CD8-positive, alpha-beta memory T cell (primary cell): ENCODE results near the gene TANC1. TPM values are rescaled to one million over a fixed set of nuclear protein-coding genes. Genes with fewer than 3 reads are reported as not detected.

Source experiments
- CTCF ChIA-PET: fragments of 350-600 bp; sonication (Branson Sonifier 250); formaldehyde crosslinking; loops from one replicate; lab custom pipeline; 2021; ENCODE audit warnings: antibody characterized with exemption; lab: Charles Lee
- POLR2A ChIA-PET: fragments of 350-600 bp; sonication (Branson Sonifier 250); formaldehyde crosslinking; loops from one replicate; lab custom pipeline; 2021; ENCODE audit warnings: antibody characterized with exemption; lab: Charles Lee
- DNase-seq, 5 donors: peaks; one replicate each; pipeline versions ENCODE4 v3.0.0 to v3.0.0-alpha.2; 2020 to 2022; ENCODE audit warnings: mixed read lengths in 1 of 5
- H3K27ac ChIP-seq: one replicate; pipeline ENCODE4 v1.7.0; 2013; ENCODE audit warnings: low read depth, mild to moderate bottlenecking, low read length, moderate library complexity
- H3K27me3 ChIP-seq: 2 replicates; pipeline ENCODE4 v1.7.0; 2013; ENCODE audit warnings: low read length, mild to moderate bottlenecking; ENCODE audit not compliant: insufficient read depth, poor library complexity, severe bottlenecking
- H3K36me3 ChIP-seq: 2 replicates; pipeline ENCODE4 v1.7.0; 2013; ENCODE audit warnings: mild to moderate bottlenecking, low read length, moderate library complexity; ENCODE audit not compliant: insufficient read depth
- H3K4me1 ChIP-seq: 2 replicates; pipeline ENCODE4 v1.7.0; 2013; ENCODE audit warnings: mild to moderate bottlenecking, low read length, moderate library complexity; ENCODE audit not compliant: insufficient read depth
- H3K4me3 ChIP-seq: 2 replicates; pipeline ENCODE4 v1.7.0; 2013; ENCODE audit warnings: mild to moderate bottlenecking, low read length
- H3K9me3 ChIP-seq: 2 replicates; pipeline ENCODE4 v1.7.0; 2013; ENCODE audit warnings: mild to moderate bottlenecking, low read length
- H3K27ac Mint-ChIP-seq, 8 donors: one replicate each; pipeline ENCODE4 v1.8.0; 2020 to 2021; ENCODE audit warnings: mixed read lengths in 8 of 8, mild to moderate bottlenecking in 6 of 8, inconsistent platforms in 3 of 8, moderate library complexity in 3 of 8
- H3K27me3 Mint-ChIP-seq, 2 donors: one replicate each; pipeline ENCODE4 v1.8.0; 2020 to 2021; ENCODE audit warnings: mixed read lengths in 2 of 2, mild to moderate bottlenecking in 1 of 2, moderate library complexity in 1 of 2
- H3K36me3 Mint-ChIP-seq, 3 donors: one replicate each; pipeline ENCODE4 v1.8.0; 2020 to 2021; ENCODE audit warnings: mixed read lengths in 3 of 3, inconsistent platforms in 1 of 3, mild to moderate bottlenecking in 1 of 3
- H3K4me1 Mint-ChIP-seq, 3 donors: one replicate each; pipeline ENCODE4 v1.8.0; 2020 to 2021; ENCODE audit warnings: mixed read lengths in 3 of 3, inconsistent platforms in 1 of 3, mild to moderate bottlenecking in 1 of 3
- H3K4me3 Mint-ChIP-seq, 7 donors: one replicate each; pipeline ENCODE4 v1.8.0; 2020 to 2021; ENCODE audit warnings: mixed read lengths in 7 of 7, mild to moderate bottlenecking in 6 of 7, moderate library complexity in 4 of 7, inconsistent platforms in 2 of 7
- H3K9me3 Mint-ChIP-seq, 5 donors: one replicate each; pipeline ENCODE4 v1.8.0; 2020 to 2022; ENCODE audit warnings: mixed read lengths in 5 of 5, mild to moderate bottlenecking in 3 of 5, moderate library complexity in 2 of 5, inconsistent platforms in 1 of 5
- polyA plus RNA-seq: library from polyadenylated mRNA; unstranded; fragments of 300-500 nt; fragmentation: Illumina TruSeq; gene quantifications from one replicate; pipeline ENCODE4 v1.2.3, GENCODE V29; 2021
- total RNA-seq, 2 experiments: library from RNA; stranded (reverse); gene quantifications; one replicate each; pipeline ENCODE4 v1.2.3, GENCODE V29; 2021

Gene TANC1
- total and polyA plus RNA-seq, 3 experiments from 2014 or later: 0.11 to 0.64 (median 0.13) TPM

DNA sequence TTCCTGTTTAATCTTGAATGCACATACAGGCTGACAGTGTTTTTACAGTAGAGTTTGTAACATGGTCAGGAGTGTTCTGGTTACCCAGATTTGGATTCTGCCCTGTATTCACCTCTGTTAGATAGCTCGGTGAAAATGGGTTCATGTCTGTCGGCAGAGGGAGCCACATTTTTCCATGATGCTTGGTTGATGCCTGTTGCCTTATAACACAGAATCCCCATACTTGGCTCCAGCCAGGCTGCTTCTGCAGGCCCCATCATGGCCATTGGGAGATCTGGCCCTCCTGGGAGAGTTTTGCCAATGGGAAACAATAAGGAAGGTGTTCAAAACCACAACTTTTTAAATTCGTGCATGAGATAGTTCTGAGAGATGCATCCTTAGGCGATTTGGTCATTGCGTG is 240.0 kb downstream of the TANC1 start:
- no peak for DNase-seq
- no peaks in the 10 kb centered on the region for H3K36me3 ChIP-seq
- Mint-ChIP-seq H3K27ac (peak overlapping the region in 3 of 8 donors; percentile 6 to 90 (median 38)), H3K36me3 (peaks cover 0 to 4% (median 0%) of the 10 kb centered on the region in 3 donors), H3K27me3 (peaks cover 4 to 6% of the 10 kb centered on the region in 2 donors), H3K9me3 (no peaks in the 10 kb centered on the region), H3K4me1 (peaks cover 27 to 36% (median 32%) of the 10 kb centered on the region in 3 donors), H3K4me3 (peak overlapping the region in 2 of 7 donors; percentile 4 to 87)
- no peak overlapping the region for H3K27ac ChIP-seq
- POLR2A ChIA-PET: no interaction called here
- H3K9me3 ChIP-seq: no peaks in the 10 kb centered on the region
- no peaks in the 10 kb centered on the region for H3K27me3 ChIP-seq
- no peak overlapping the region for H3K4me3 ChIP-seq
- H3K4me1 ChIP-seq: peaks cover 29% of the 10 kb centered on the region
- CTCF ChIA-PET: interaction anchor here (1.7 to 1.8 kb wide), 2 partner anchors 9 to 13 kb away, joined by 3 to 5 read pairs; no protein-coding TSS in a partner anchor

DNA sequence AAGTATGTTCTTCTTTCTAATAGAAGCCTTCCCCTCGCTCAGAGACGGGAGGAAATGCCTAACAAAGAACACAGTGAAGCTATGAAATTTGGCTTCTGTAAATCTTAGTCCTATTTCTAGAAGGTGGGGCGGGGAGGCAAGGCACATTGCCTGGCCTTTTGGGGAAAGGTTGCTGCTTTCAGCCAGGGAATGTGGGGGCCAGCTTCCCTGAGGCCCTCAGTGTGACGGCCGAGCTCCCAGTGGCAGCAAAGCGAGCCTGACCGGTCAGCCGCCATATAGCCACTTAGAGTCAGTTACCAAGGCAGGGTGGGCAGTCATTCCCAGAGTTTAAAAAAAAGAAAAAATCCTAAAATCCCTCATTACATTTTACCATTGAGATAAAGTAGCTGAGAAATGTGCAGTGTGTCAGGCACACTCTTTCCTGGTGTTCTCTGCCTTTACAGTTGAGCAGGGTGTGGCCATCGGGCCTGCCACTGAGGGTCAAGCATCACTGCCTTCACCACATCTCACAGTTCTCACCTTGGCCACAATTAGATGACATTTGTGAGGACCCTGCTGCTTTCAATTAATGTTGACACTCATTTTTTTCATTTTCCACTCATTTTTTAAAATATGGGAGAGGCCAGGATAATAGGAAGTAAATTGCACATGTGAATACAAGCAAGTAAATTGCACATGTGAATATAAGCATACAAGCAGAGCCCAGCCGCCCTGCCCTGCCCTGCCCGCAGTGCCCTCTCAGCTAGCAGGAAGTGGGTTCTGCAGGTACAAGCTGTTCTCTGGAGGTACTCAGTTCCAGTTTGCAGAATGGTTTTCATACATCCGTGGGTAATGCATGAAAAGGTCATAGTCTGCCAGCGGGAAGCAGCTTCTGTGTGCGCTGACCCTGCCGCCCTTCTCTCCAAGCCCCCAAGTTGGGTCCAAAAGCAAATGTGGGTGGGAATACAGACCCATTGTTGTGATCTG is 241.2 kb downstream of the TANC1 start:
- Mint-ChIP-seq H3K27ac (peak overlapping the region; percentile 46 to 95 (median 78)), H3K4me3 (peak overlapping the region; percentile 7 to 87 (median 76))

DNA sequence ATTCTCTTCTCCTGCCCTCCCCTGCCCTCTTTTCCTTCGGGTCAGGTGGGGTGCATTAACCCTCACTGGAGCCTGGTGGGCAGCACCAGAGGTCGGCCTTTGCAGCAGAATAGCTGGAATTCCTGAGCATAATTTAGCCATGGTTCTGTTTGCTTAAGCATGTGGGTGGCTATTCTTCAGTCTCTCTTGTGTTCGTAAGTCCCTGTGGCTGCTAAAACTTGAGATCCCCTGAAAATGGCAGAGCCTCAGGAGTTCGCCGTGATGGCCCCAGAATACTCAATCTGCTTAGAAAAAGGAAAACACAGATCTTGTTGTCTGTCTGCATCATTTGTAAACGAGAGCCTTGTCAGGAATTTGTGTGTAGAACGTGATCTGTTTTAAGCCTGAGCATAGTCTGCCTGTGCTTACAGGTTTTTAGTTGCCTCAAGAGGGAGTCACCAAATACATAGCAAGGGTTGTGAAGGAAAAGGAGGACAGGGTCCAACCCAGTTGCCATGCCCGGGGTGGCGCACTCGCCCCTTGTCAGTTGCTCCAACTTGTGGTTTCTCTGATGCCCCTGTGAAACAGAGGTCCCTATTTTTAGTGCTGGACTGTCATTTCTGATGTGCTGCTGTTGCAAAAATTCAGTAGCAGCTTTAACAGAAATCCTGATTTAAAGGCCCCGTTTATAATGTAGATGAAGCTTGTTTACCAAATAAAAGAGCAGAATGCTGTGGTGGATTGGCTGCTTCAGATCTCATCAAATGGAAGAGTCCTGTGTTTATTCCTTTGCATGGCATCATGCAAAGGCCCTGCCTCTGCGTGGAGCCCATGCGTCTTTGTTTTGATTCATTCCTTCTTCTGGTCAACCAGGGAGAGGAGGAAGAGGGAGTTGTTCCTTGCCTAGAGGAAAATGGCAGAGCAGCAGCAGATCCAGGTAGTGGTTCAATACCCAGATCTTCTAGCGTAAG is 243.3 kb downstream of the TANC1 start:
- H3K36me3 Mint-ChIP-seq: peaks cover 0 to 8% (median 2%) of the 10 kb centered on the region in 3 donors
- Histone ChIP-seq H3K4me3 (no peak overlapping the region), H3K27me3 (no peaks in the 10 kb centered on the region), H3K36me3 (no peaks in the 10 kb centered on the region), H3K4me1 (peaks cover 29% of the 10 kb centered on the region), H3K9me3 (no peaks in the 10 kb centered on the region), H3K27ac (no peak overlapping the region)
- POLR2A ChIA-PET: no interaction called here
- H3K27me3 Mint-ChIP-seq: peaks cover 0 to 1% of the 10 kb centered on the region in 2 donors
- H3K9me3 Mint-ChIP-seq: no peaks in the 10 kb centered on the region
- CTCF ChIA-PET: no interaction called here
- peak overlapping the region in 1 of 7 donors; percentile 32 for H3K4me3 Mint-ChIP-seq
- DNase-seq: no peak
- H3K4me1 Mint-ChIP-seq: peaks cover 27 to 36% (median 32%) of the 10 kb centered on the region in 3 donors
- H3K27ac Mint-ChIP-seq: peak overlapping the region in 5 of 8 donors; percentile 1 to 38 (median 17)

More for the DNA sequence above, 241.2 kb downstream of the TANC1 start:
- ChIA-PET POLR2A (no interaction called here), CTCF (interaction anchor here (1.7 to 1.8 kb wide), 3 partner anchors 10 to 14 kb away, joined by 3 to 5 read pairs (median 5); no protein-coding TSS in a partner anchor)
- Histone ChIP-seq H3K27me3 (no peaks in the 10 kb centered on the region), H3K36me3 (no peaks in the 10 kb centered on the region), H3K27ac (no peak overlapping the region), H3K4me3 (peak overlapping the region; percentile 41), H3K9me3 (no peaks in the 10 kb centered on the region), H3K4me1 (peaks cover 29% of the 10 kb centered on the region)
- H3K27me3 Mint-ChIP-seq: peaks cover 4 to 6% of the 10 kb centered on the region in 2 donors
- DNase-seq: peak; percentile 20 to 73 (median 52)
- peaks cover 0 to 4% (median 0%) of the 10 kb centered on the region in 3 donors for H3K36me3 Mint-ChIP-seq
- peaks cover 27 to 36% (median 32%) of the 10 kb centered on the region in 3 donors for H3K4me1 Mint-ChIP-seq
- no peaks in the 10 kb centered on the region for H3K9me3 Mint-ChIP-seq

DNA sequence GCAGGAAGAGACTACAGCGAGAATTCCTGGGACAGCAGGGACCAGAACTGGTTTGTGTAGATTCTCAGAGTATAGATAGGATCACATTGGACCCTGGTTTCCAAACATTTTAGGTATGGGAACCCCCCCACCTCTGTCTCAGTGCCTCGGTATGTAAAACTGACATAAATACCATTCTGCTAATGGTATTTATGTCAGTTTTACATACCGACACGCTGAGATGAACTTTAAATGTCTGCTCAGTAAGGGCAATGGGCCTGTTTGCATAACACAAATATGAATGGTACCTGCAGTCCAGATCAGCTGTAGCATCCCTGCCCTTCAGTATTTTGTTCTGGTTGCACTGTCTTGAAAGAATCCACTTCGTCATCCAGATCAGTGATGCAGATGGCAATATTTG is 244.9 kb downstream of the TANC1 start:
- Mint-ChIP-seq H3K4me1 (peaks cover 24 to 32% (median 30%) of the 10 kb centered on the region in 3 donors), H3K4me3 (no peak overlapping the region), H3K36me3 (peaks cover 0 to 10% (median 2%) of the 10 kb centered on the region in 3 donors), H3K27ac (no peak overlapping the region), H3K27me3 (peaks cover 0 to 1% of the 10 kb centered on the region in 2 donors), H3K9me3 (no peaks in the 10 kb centered on the region)
- H3K27ac ChIP-seq: no peak overlapping the region
- H3K36me3 ChIP-seq: no peaks in the 10 kb centered on the region
- CTCF ChIA-PET: no interaction called here
- no peaks in the 10 kb centered on the region for H3K27me3 ChIP-seq
- H3K4me3 ChIP-seq: no peak overlapping the region
- H3K4me1 ChIP-seq: peaks cover 27% of the 10 kb centered on the region
- no peaks in the 10 kb centered on the region for H3K9me3 ChIP-seq
- POLR2A ChIA-PET: no interaction called here
- DNase-seq: no peak

- Histone ChIP-seq H3K27me3 (no peaks in the 10 kb centered on the region), H3K27ac (no peak overlapping the region), H3K4me1 (peaks cover 16% of the 10 kb centered on the region), H3K9me3 (no peaks in the 10 kb centered on the region), H3K36me3 (no peaks in the 10 kb centered on the region), H3K4me3 (no peak overlapping the region)
- DNase-seq: no peak
- ChIA-PET POLR2A (no interaction called here), CTCF (interaction anchor here (1.2 kb wide), 1 partner anchor 12 kb away, joined by 4 read pairs; no protein-coding TSS in a partner anchor)
- Mint-ChIP-seq H3K36me3 (peaks cover 0 to 15% (median 2%) of the 10 kb centered on the region in 3 donors), H3K9me3 (no peaks in the 10 kb centered on the region), H3K27me3 (peaks cover 1 to 3% of the 10 kb centered on the region in 2 donors), H3K4me1 (peaks cover 13 to 22% (median 19%) of the 10 kb centered on the region in 3 donors), H3K27ac (peak overlapping the region in 1 of 8 donors; percentile 77), H3K4me3 (no peak overlapping the region)
Measured at GRCh38 chr2:159214325-159214865, 246.0 kb downstream of the TANC1 start.

DNA sequence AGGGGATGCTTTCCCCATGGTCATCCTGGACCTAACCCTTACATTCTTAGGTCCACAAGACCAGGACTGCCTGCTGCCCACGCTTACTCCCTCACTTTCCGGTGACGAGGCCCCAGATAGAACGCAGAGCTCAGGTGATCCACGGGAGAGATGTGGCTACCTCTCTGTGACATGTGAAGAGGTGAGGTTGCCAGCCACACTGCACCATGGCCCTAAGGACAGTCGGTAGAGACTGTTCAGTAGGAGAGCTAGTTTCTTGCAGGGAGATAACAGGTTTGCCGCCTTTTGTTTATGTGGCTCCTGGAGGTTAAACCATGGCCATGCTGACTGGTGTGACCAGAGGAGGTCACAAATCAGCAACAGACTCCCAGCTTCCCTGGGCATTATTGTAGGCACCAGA is 246.7 kb downstream of the TANC1 start:
- ChIA-PET CTCF (interaction anchor here (1.2 kb wide), 1 partner anchor 11 kb away, joined by 4 read pairs; no protein-coding TSS in a partner anchor), POLR2A (no interaction called here)
- Histone ChIP-seq H3K9me3 (no peaks in the 10 kb centered on the region), H3K27me3 (no peaks in the 10 kb centered on the region), H3K36me3 (no peaks in the 10 kb centered on the region), H3K27ac (no peak overlapping the region), H3K4me3 (no peak overlapping the region), H3K4me1 (peaks cover 9% of the 10 kb centered on the region)
- Mint-ChIP-seq H3K9me3 (no peaks in the 10 kb centered on the region), H3K27ac (no peak overlapping the region), H3K4me3 (no peak overlapping the region), H3K4me1 (peaks cover 6 to 15% (median 12%) of the 10 kb centered on the region in 3 donors), H3K36me3 (peaks cover 0 to 15% (median 2%) of the 10 kb centered on the region in 3 donors), H3K27me3 (peaks cover 1 to 3% of the 10 kb centered on the region in 2 donors)
- DNase-seq: no peak

DNA sequence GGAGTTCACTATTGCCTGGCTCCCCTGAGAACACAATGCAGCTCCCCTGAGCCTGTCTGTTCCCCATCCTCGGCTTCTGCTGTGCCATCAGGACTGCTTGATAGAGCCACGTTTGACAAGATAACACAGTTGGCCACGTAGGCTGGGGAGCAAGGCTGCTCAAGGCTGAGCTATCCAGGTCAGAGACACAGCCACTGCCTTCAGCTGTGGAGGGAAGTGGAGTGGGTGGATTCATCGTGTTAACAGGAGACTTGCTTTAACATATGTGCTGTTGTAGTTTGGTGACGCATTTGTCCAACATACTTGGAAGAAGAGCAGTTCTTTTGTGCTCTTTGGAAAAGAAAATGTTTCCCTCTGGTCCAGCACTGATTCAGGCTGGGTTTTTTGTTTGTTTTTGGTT is 249.2 kb downstream of the TANC1 start:
- Mint-ChIP-seq H3K27ac (no peak overlapping the region), H3K4me1 (no peaks in the 10 kb centered on the region), H3K9me3 (no peaks in the 10 kb centered on the region), H3K36me3 (peaks cover 0 to 11% (median 2%) of the 10 kb centered on the region in 3 donors), H3K4me3 (no peak overlapping the region), H3K27me3 (peaks cover 1 to 12% of the 10 kb centered on the region in 2 donors)
- no peaks in the 10 kb centered on the region for H3K36me3 ChIP-seq
- no peaks in the 10 kb centered on the region for H3K9me3 ChIP-seq
- H3K4me3 ChIP-seq: no peak overlapping the region
- H3K27ac ChIP-seq: no peak overlapping the region
- ChIA-PET CTCF (interaction anchor here (1.9 kb wide), 1 partner anchor 9 kb away, joined by 4 read pairs; no protein-coding TSS in a partner anchor), POLR2A (no interaction called here)
- DNase-seq: no peak
- no peaks in the 10 kb centered on the region for H3K4me1 ChIP-seq
- no peaks in the 10 kb centered on the region for H3K27me3 ChIP-seq
